ENCODE results near the gene PRDX2. TPM values are rescaled to one million over a fixed set of nuclear protein-coding genes. Genes with fewer than 3 reads are reported as not detected.
"Not testable (repeated sequence)": the region's sequence is repeated elsewhere in the genome, so short reads cannot be mapped to it uniquely, and the experiment has no call there.

PRDX2 gene
- polyA plus RNA-seq, 1 of the 3 experiments (the other 2 are of a cell fraction), result 341 TPM

DNA sequence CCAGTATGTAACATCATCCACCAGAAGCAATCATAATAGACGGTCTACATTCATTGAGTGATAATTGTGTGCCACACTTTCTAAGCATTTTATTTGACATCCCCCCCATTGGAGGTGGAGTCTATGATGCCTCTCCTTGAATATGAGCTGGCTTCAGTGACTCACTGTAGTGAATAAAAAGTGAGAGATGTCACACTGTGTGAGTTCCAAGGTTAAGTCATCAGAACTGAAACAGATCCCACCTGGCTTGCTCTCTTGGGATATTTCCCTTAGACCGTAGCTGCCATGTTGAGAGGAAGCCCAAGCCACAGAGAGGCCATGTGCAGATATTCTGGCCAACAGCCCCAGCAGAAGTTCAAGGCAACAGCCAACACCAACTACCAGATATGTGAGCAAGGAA lies 20.2 kb upstream of the PRDX2 start:
- H3F3A ChIP-seq (replicated peaks; ENCODE audit: insufficient read depth), result no peaks in the 10 kb centered on the region
- H3K27ac ChIP-seq (ENCODE audit: low read depth in 2 of 2, low read length in 1 of 2), result no peak overlapping the region
- no peaks in the 10 kb centered on the region for H3K36me3 ChIP-seq (replicated peaks in 1 of 2; ENCODE audit: control insufficient read depth in 1 of 2, insufficient read depth in 2 of 2, low read length in 1 of 2)
- H3K4me3 ChIP-seq (ENCODE audit: low read depth in 2 of 2, low read length in 1 of 2), result no peak overlapping the region
- H3K79me2 ChIP-seq (ENCODE audit: insufficient read depth), result no peaks in the 10 kb centered on the region
- no peaks in the 10 kb centered on the region for H3K27me3 ChIP-seq (ENCODE audit: insufficient read depth)
- H3K9ac ChIP-seq, result no peak overlapping the region
- DNase-seq, result no peak
- H3K4me1 ChIP-seq (ENCODE audit: control insufficient read depth in 1 of 2, insufficient read depth in 2 of 2, low read depth in 1 of 2, low read length in 1 of 2), result no peaks in the 10 kb centered on the region; a peak in 1 of 4 replicates
- ChIA-PET CTCF (interaction anchor here (0.9 to 2.9 kb wide), 3 partner anchors 13 to 44 kb away, joined by 3 to 16 read pairs (median 4); no protein-coding TSS in a partner anchor), POLR2A (no interaction called here)
- TF ChIP-seq MXI1 (IDR thresholded peaks at IDR 0.05; ENCODE audit: low read depth, low read length) (no peak), EP300 (IDR thresholded peaks at IDR 0.05; ENCODE audit: borderline replicate concordance in 1 of 2, low read depth in 1 of 2, low read length in 1 of 2) (no peak), MEF2A (IDR thresholded peaks at IDR 0.05; ENCODE audit: borderline replicate concordance, low read depth) (no peak), EZH2phosphoT487 (IDR thresholded peaks at IDR 0.05; ENCODE audit: borderline replicate concordance, low read depth) (no peak), TAF1 (IDR thresholded peaks at IDR 0.05; ENCODE audit: borderline replicate concordance, low read depth, low read length) (no peak)
- TF ChIP-seq, protein P1, sequence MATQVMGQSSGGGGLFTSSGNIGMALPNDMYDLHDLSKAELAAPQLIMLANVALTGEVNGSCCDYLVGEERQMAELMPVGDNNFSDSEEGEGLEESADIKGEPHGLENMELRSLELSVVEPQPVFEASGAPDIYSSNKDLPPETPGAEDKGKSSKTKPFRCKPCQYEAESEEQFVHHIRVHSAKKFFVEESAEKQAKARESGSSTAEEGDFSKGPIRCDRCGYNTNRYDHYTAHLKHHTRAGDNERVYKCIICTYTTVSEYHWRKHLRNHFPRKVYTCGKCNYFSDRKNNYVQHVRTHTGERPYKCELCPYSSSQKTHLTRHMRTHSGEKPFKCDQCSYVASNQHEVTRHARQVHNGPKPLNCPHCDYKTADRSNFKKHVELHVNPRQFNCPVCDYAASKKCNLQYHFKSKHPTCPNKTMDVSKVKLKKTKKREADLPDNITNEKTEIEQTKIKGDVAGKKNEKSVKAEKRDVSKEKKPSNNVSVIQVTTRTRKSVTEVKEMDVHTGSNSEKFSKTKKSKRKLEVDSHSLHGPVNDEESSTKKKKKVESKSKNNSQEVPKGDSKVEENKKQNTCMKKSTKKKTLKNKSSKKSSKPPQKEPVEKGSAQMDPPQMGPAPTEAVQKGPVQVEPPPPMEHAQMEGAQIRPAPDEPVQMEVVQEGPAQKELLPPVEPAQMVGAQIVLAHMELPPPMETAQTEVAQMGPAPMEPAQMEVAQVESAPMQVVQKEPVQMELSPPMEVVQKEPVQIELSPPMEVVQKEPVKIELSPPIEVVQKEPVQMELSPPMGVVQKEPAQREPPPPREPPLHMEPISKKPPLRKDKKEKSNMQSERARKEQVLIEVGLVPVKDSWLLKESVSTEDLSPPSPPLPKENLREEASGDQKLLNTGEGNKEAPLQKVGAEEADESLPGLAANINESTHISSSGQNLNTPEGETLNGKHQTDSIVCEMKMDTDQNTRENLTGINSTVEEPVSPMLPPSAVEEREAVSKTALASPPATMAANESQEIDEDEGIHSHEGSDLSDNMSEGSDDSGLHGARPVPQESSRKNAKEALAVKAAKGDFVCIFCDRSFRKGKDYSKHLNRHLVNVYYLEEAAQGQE (IDR thresholded peaks at IDR 0.05; ENCODE audit: low read depth, low read length), result no peak
- TF ChIP-seq, protein P2, sequence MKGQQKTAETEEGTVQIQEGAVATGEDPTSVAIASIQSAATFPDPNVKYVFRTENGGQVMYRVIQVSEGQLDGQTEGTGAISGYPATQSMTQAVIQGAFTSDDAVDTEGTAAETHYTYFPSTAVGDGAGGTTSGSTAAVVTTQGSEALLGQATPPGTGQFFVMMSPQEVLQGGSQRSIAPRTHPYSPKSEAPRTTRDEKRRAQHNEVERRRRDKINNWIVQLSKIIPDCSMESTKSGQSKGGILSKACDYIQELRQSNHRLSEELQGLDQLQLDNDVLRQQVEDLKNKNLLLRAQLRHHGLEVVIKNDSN (IDR thresholded peaks at IDR 0.05; ENCODE audit: borderline replicate concordance, low read depth), result no peak
- no peak overlapping the region for H3K4me2 ChIP-seq
- no peak overlapping the region for H2AFZ ChIP-seq (ENCODE audit: low read depth)
- 92% methylated on average over 2 of the region's 2 CpGs for WGBS (ENCODE audit: low lambda C conversion rate)
- H3K9me2 ChIP-seq, result no peaks in the 10 kb centered on the region
- H4K20me1 ChIP-seq (ENCODE audit: insufficient read depth), result no peaks in the 10 kb centered on the region
- H3K9me3 ChIP-seq, result no peaks in the 10 kb centered on the region

DNA sequence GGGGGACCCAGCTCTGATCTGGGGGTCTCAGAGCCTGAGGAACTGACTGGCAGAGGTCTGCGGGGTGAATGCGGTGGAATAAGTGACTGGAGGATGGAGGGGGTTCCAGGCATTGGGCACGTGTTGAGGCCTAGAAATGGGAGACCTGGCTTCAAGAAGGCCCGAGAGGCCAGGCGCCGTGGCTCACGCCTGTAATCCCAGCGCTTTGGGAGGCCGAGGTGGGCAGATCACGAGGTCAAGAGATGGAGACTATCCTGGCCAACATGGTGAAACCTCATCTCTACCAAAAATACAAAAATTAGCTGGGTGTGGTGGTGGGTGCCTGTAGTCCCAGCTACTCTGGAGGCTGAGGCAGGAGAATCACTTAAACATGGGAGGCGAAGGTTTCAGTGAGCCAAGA lies 16.2 kb upstream of the PRDX2 start:
- not testable (repeated sequence) for H3F3A ChIP-seq (replicated peaks; ENCODE audit: insufficient read depth); H2AFZ ChIP-seq (ENCODE audit: low read depth); H3K36me3 ChIP-seq (replicated peaks in 1 of 2; ENCODE audit: control insufficient read depth in 1 of 2, insufficient read depth in 2 of 2, low read length in 1 of 2); H4K20me1 ChIP-seq (ENCODE audit: insufficient read depth); H3K27ac ChIP-seq (ENCODE audit: low read depth in 2 of 2, low read length in 1 of 2); H3K27me3 ChIP-seq (ENCODE audit: insufficient read depth); DNase-seq; H3K9me2 ChIP-seq; H3K4me1 ChIP-seq (ENCODE audit: control insufficient read depth in 1 of 2, insufficient read depth in 2 of 2, low read depth in 1 of 2, low read length in 1 of 2); H3K79me2 ChIP-seq (ENCODE audit: insufficient read depth); H3K9me3 ChIP-seq; H3K4me3 ChIP-seq (ENCODE audit: low read depth in 2 of 2, low read length in 1 of 2); H3K4me2 ChIP-seq; H3K9ac ChIP-seq
- ChIA-PET CTCF (interaction anchor here (1.0 kb wide), 2 partner anchors 21 to 30 kb away, joined by 4 to 5 read pairs; no protein-coding TSS in a partner anchor), POLR2A (interaction anchor here (0.9 kb wide), 1 partner anchor 11 kb away, joined by 6 read pairs; the partner anchor contains the start of gene RNASEH2A)
- WGBS (ENCODE audit: low lambda C conversion rate), result 94% methylated on average over 9 of the region's 11 CpGs

DNA sequence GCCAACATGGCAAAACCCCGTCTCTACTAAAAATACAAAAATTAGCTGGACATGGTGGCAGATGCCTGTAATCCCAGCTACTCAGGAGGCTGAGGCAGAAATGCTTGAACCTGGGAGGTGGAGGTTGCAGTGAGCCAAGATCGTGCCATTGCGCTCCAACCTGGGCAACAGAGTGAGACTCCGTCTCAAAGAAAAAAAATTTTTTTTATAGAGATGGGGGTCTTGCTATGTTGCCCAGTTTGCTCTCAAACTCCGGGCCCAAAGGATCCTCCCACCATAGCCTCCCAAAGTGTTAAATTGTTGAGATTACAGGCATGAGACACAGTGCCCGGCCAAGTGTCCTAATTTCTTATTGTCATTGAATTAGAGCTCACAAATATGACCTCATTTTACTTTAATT lies 15.6 kb upstream of the PRDX2 start:
- H3K4me3 ChIP-seq (ENCODE audit: low read depth in 2 of 2, low read length in 1 of 2); H2AFZ ChIP-seq (ENCODE audit: low read depth); H3K4me1 ChIP-seq (ENCODE audit: control insufficient read depth in 1 of 2, insufficient read depth in 2 of 2, low read depth in 1 of 2, low read length in 1 of 2); H3K27me3 ChIP-seq (ENCODE audit: insufficient read depth); H3K9ac ChIP-seq; H3K9me2 ChIP-seq; H3F3A ChIP-seq (replicated peaks; ENCODE audit: insufficient read depth); POLR2A ChIA-PET; DNase-seq; H3K4me2 ChIP-seq; H3K36me3 ChIP-seq (replicated peaks in 1 of 2; ENCODE audit: control insufficient read depth in 1 of 2, insufficient read depth in 2 of 2, low read length in 1 of 2); H4K20me1 ChIP-seq (ENCODE audit: insufficient read depth); H3K79me2 ChIP-seq (ENCODE audit: insufficient read depth); H3K27ac ChIP-seq (ENCODE audit: low read depth in 2 of 2, low read length in 1 of 2); H3K9me3 ChIP-seq: not testable (repeated sequence)
- CTCF ChIA-PET, result interaction anchor here (2.5 to 6.7 kb wide), 2 partner anchors 9 to 30 kb away, joined by 16 to 48 read pairs; no protein-coding TSS in a partner anchor
- 94% methylated on average over 6 of the region's 6 CpGs for WGBS (ENCODE audit: low lambda C conversion rate)
